ENCODE measurements around the gene MAEA. TPM values are rescaled to one million over a fixed set of nuclear protein-coding genes. Genes with fewer than 3 reads are reported as not detected.

The MAEA gene
- total and polyA plus RNA-seq, 2 experiments from 2014 or later = 49.8 to 99.0 TPM

- Histone ChIP-seq H3K9me2 (ENCODE audit: insufficient read depth) (0 out of 2 replicates have a peak, but pooled peaks cover 3% of the 10 kb centered on the region), H4K20me1 (replicated peaks; ENCODE audit: insufficient read depth) (peaks cover 3% of the 10 kb centered on the region; the same call in 1 of the 2 replicates), H3K4me3 (peak overlapping the region; percentile 72), H3K27me3 (ENCODE audit: insufficient read depth) (no peaks in the 10 kb centered on the region), H3K27ac (ENCODE audit: low read depth) (no peak overlapping the region), H3K4me2 (peak overlapping the region; percentile 84), H3F3A (replicated peaks; ENCODE audit: low read depth) (no peaks in the 10 kb centered on the region), H3K36me3 (ENCODE audit: insufficient read depth) (peaks cover 2% of the 10 kb centered on the region; the same call in 1 of the 2 replicates), H2AFZ (no peak overlapping the region), H3K79me2 (replicated peaks; ENCODE audit: insufficient read depth) (peaks cover 25% of the 10 kb centered on the region), H3K4me1 (ENCODE audit: insufficient read depth) (peaks cover 12% of the 10 kb centered on the region; the same call in 1 of the 2 replicates)
- no peak for ATAC-seq
- TF ChIP-seq STAT1 (IDR thresholded peaks at IDR 0.05; ENCODE audit: unreplicated experiment) (no peak), REST (IDR thresholded peaks at IDR 0.05; ENCODE audit: unreplicated experiment) (no peak), NANOG (IDR thresholded peaks at IDR 0.05; ENCODE audit: borderline replicate concordance) (no peak), EZH2 (IDR thresholded peaks at IDR 0.05; ENCODE audit: low read depth, unreplicated experiment) (no peak), POLR2AphosphoS5 (IDR thresholded peaks at IDR 0.05; ENCODE audit: low read depth) (no peak), ZNF331 (CRISPR knock-in tag; IDR thresholded peaks at IDR 0.05; ENCODE audit: low read depth) (no peak), ZNF114 (CRISPR knock-in tag; IDR thresholded peaks at IDR 0.05) (no peak), ZNF462 (CRISPR knock-in tag; IDR thresholded peaks at IDR 0.05) (no peak)
- Mint-ChIP-seq H3K27me3 (ENCODE audit: insufficient read depth, low read depth, poor library complexity) (peaks cover 23% of the 10 kb centered on the region), H3K27ac (no peak overlapping the region), H3K4me1 (peaks cover 13% of the 10 kb centered on the region), H3K36me3 (ENCODE audit: low read depth) (peaks cover 50% of the 10 kb centered on the region), H3K9me3 (peaks cover 59% of the 10 kb centered on the region), H3K4me3 (peak overlapping the region; percentile 49)
- DNase-seq (ENCODE audit: low spot score) = no peak
Observed at GRCh38 chr4:1250527-1250812, 39.2 kb upstream of the MAEA start.
